Right renal pelvis (tissue), 4 donors: ENCODE measurements around the gene FBXO3. TPM values are rescaled to one million over a fixed set of nuclear protein-coding genes. Genes with fewer than 3 reads are reported as not detected.

Source experiments
- polyA plus RNA-seq, 4 donors: library from polyadenylated mRNA; unstranded; fragments of 120-200 nt; gene quantifications; one replicate each; pipeline ENCODE4 v1.2.1, GENCODE V29; 2013; ENCODE audit not compliant: insufficient read length in 4 of 4

The FBXO3 gene
- polyA plus RNA-seq, 4 donors, result 54.2 to 65.9 (median 64.3) TPM

Other genes starting within 250 kb of the FBXO3 start
- under 1 TPM in 1 of 4 donors, not detected in 3; 0.12 TPM for gene C11orf91, start 73.7 kb downstream of the FBXO3 start, polyA plus RNA-seq
- gene CD59, start 38.1 kb downstream of the FBXO3 start, polyA plus RNA-seq, result 100 to 1,000 TPM; 254 to 300 (median 267) TPM
- gene LMO2, start 117.6 kb upstream of the FBXO3 start, polyA plus RNA-seq, result 10 to 100 TPM; 29.1 to 38.8 (median 35.7) TPM